Erythroblast (primary cell): ENCODE measurements around the gene GGTLC1.

Source experiments
- DNase-seq, 2 experiments: peaks; one replicate each; lab custom pipeline; 2025; lab: John Stamatoyannopoulos, UW
- GATA1 ChIP-seq: IDR thresholded peaks from 2 replicates; pipeline ENCODE4 v1.6.1; 2011; ENCODE audit warnings: low read depth, mild to moderate bottlenecking, control low read depth, low read length, moderate library complexity
- POLR2A ChIP-seq: IDR thresholded peaks from 2 replicates; pipeline ENCODE4 v1.6.1; 2011; ENCODE audit warnings: mild to moderate bottlenecking, low read length

The GGTLC1 gene

GRCh38 chr20:23946206-23946605, 42.4 kb downstream of the GGTLC1 start:
- DNase-seq, result no peak
- TF ChIP-seq POLR2A, result no peak
- TF ChIP-seq GATA1, result no peak

- no peak for TF ChIP-seq GATA1
- TF ChIP-seq POLR2A, result no peak
- no peak for DNase-seq
Measured at GRCh38 chr20:23943304-23943703, 45.3 kb downstream of the GGTLC1 start.

DNA sequence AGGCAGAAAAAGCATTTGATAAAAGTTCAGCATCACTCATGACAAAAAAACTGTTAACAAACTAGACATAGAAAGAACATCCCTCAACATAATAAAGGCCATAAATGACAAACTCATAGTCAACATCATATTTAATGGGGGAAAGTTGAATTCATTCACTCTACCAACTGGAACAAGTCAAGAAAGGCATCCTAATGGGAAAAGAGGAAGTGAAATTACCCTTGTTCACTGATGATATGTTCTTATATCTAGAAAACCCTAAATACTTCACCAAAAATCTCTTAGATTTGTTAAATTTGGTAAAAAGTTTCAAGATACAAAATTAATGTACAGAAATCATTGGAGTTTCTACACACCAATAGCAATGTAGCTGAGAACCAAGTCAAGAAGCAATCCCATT, 48.9 kb downstream of the GGTLC1 start:
- no peak for DNase-seq
- TF ChIP-seq GATA1 (no peak), POLR2A (no peak)

- no peak for DNase-seq
- TF ChIP-seq GATA1 (no peak), POLR2A (no peak)
Measured at GRCh38 chr20:23939063-23939462, 49.5 kb downstream of the GGTLC1 start.

GRCh38 chr20:23938118-23938438, 50.5 kb downstream of the GGTLC1 start:
- DNase-seq, result no peak
- TF ChIP-seq POLR2A (no peak), GATA1 (no peak)

- no peak for TF ChIP-seq POLR2A
- no peak for TF ChIP-seq GATA1
- DNase-seq, result peak; percentile 32 to 50
Measured at GRCh38 chr20:23937303-23938117, 51.1 kb downstream of the GGTLC1 start.
